ENCODE data around the gene SLC35F1.

DNA sequence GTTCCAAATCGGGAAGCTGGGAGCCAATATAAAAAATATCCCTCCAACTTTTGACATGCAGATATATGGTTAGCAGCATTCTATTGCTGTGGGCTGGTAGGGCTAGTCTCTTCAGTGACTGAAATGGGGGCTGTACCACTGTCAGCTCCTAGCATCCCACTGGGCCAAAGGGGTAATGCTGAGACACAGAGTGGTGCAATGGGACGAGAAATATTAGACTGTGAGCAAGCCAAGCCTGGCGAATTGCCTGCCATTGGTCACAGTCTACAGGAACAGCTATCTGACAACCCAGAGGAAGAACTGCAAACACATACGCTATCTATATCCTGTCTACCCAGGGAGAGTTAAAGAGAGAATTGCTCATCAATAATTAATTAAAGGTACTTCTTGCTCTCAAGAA is 3.5 kb downstream of the SLC35F1 start:
- TF ChIP-seq, protein P1, sequence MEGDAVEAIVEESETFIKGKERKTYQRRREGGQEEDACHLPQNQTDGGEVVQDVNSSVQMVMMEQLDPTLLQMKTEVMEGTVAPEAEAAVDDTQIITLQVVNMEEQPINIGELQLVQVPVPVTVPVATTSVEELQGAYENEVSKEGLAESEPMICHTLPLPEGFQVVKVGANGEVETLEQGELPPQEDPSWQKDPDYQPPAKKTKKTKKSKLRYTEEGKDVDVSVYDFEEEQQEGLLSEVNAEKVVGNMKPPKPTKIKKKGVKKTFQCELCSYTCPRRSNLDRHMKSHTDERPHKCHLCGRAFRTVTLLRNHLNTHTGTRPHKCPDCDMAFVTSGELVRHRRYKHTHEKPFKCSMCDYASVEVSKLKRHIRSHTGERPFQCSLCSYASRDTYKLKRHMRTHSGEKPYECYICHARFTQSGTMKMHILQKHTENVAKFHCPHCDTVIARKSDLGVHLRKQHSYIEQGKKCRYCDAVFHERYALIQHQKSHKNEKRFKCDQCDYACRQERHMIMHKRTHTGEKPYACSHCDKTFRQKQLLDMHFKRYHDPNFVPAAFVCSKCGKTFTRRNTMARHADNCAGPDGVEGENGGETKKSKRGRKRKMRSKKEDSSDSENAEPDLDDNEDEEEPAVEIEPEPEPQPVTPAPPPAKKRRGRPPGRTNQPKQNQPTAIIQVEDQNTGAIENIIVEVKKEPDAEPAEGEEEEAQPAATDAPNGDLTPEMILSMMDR (optimal IDR thresholded peaks at IDR 0.05 in 1 of 3, IDR thresholded peaks at IDR 0.05 in 1 of 3, conservative IDR thresholded peaks at IDR 0.05 in 1 of 3; ENCODE audit: extremely low read depth in 1 of 3, insufficient read depth in 2 of 3, low read length in 3 of 3): no peak
- no peak for TF ChIP-seq EZH2 (IDR thresholded peaks at IDR 0.05; ENCODE audit: low read length)
